Activated naive CD8-positive, alpha-beta T cell treated with anti-CD3 and anti-CD28 coated beads, Interleukin-2, amount 10 ng/mL, durations not matched to agents 7 days and 5 days (primary cell): ENCODE data around the gene NPR2. TPM values are rescaled to one million over a fixed set of nuclear protein-coding genes. Genes with fewer than 3 reads are reported as not detected.

Source experiments
- ATAC-seq: fragments of 150-1000 bp; cut with Tn5 transposase; one replicate; pipeline ENCODE4 v1.10.0; 2021; ENCODE audit warnings: low read depth, moderate library complexity
- POLR2A ChIA-PET: fragments of 350-600 bp; sonication (Branson Sonifier 250); formaldehyde crosslinking; loops from one replicate; lab custom pipeline; 2021; ENCODE audit warnings: antibody characterized with exemption; lab: Charles Lee
- DNase-seq: peaks from one replicate; pipeline ENCODE4 v3.0.0; 2021
- H3K27ac Mint-ChIP-seq: one replicate; pipeline ENCODE4 v1.8.0; 2022; ENCODE audit warnings: mild to moderate bottlenecking, mixed read lengths
- H3K27me3 Mint-ChIP-seq: one replicate; pipeline ENCODE4 v1.8.0; 2022; ENCODE audit warnings: mild to moderate bottlenecking, moderate library complexity, mixed read lengths
- H3K36me3 Mint-ChIP-seq: one replicate; pipeline ENCODE4 v1.8.0; 2021; ENCODE audit warnings: mild to moderate bottlenecking, mixed read lengths
- H3K4me1 Mint-ChIP-seq: one replicate; pipeline ENCODE4 v1.8.0; 2021; ENCODE audit warnings: mixed read lengths
- H3K4me3 Mint-ChIP-seq: one replicate; pipeline ENCODE4 v1.8.0; 2022; ENCODE audit warnings: mild to moderate bottlenecking, moderate library complexity, mixed read lengths
- H3K9me3 Mint-ChIP-seq: one replicate; pipeline ENCODE4 v1.8.0; 2021; ENCODE audit warnings: mixed read lengths
- total RNA-seq, 2 experiments: library from RNA; stranded (reverse); gene quantifications; one replicate each; pipeline ENCODE4 v1.2.3, GENCODE V29; 2021

Gene NPR2
- total RNA-seq, 2 experiments from 2014 or later, result 13.5 to 13.7 TPM

GRCh38 chr9:35814106-35814840 lies 22.9 kb downstream of the NPR2 start:
- H3K4me3 Mint-ChIP-seq, result peak overlapping the region; percentile 77
- H3K9me3 Mint-ChIP-seq, result no peaks in the 10 kb centered on the region
- ATAC-seq (peak; percentile 9), DNase-seq (no peak)
- POLR2A ChIA-PET, result interaction anchor here (0.5 to 2.0 kb wide), 13 partner anchors 9 to 762 kb away, joined by 3 to 9 read pairs (median 4); partner anchors contain the start of genes CREB3, FAM221B, SIT1 and TLN1
- peaks cover 6% of the 10 kb centered on the region for H3K36me3 Mint-ChIP-seq
- peaks cover 6% of the 10 kb centered on the region for H3K27me3 Mint-ChIP-seq
- H3K27ac Mint-ChIP-seq, result peak overlapping the region; percentile 94
- H3K4me1 Mint-ChIP-seq, result peaks cover 30% of the 10 kb centered on the region

- POLR2A ChIA-PET, result interaction anchor here (0.5 to 2.0 kb wide), 12 partner anchors 10 to 763 kb away, joined by 3 to 9 read pairs (median 4); partner anchors contain the start of genes CREB3, FAM221B, SIT1 and TLN1
- Mint-ChIP-seq H3K27ac (peak within 1 kb of the TSS; percentile 94), H3K9me3 (no peaks in the 10 kb centered on the region), H3K4me1 (peaks cover 32% of the 10 kb centered on the region), H3K4me3 (peak within 1 kb of the TSS; percentile 77), H3K36me3 (peaks cover 3% of the 10 kb centered on the region), H3K27me3 (peaks cover 6% of the 10 kb centered on the region)
- ATAC-seq, result peak; percentile 80
- peak; percentile 96 for DNase-seq
Measured at GRCh38 chr9:35814841-35815543, 23.6 kb downstream of the NPR2 start, which contains the start of gene HINT2. HINT2 (minus strand) TSS chr9:35815042; CDS start chr9:35814979, 63 bp downstream.

GRCh38 chr9:35816708-35817107 lies 25.3 kb downstream of the NPR2 start:
- DNase-seq (no peak), ATAC-seq (no peak)
- H3K36me3 Mint-ChIP-seq, result peaks cover 3% of the 10 kb centered on the region
- H3K9me3 Mint-ChIP-seq, result no peaks in the 10 kb centered on the region
- no peak overlapping the region for H3K4me3 Mint-ChIP-seq
- POLR2A ChIA-PET, result no interaction called here
- H3K27ac Mint-ChIP-seq, result no peak overlapping the region
- peaks cover 6% of the 10 kb centered on the region for H3K27me3 Mint-ChIP-seq
- H3K4me1 Mint-ChIP-seq, result peaks cover 23% of the 10 kb centered on the region

GRCh38 chr9:35818341-35818740 lies 26.9 kb downstream of the NPR2 start:
- ATAC-seq, result no peak
- no peak for DNase-seq
- H3K4me3 Mint-ChIP-seq, result no peak overlapping the region
- peaks cover 6% of the 10 kb centered on the region for H3K27me3 Mint-ChIP-seq
- H3K4me1 Mint-ChIP-seq, result peaks cover 10% of the 10 kb centered on the region
- H3K36me3 Mint-ChIP-seq, result no peaks in the 10 kb centered on the region
- H3K9me3 Mint-ChIP-seq, result no peaks in the 10 kb centered on the region
- H3K27ac Mint-ChIP-seq, result no peak overlapping the region
- POLR2A ChIA-PET, result no interaction called here

- H3K4me1 Mint-ChIP-seq, result peaks cover 4% of the 10 kb centered on the region
- no peak overlapping the region for H3K27ac Mint-ChIP-seq
- no peaks in the 10 kb centered on the region for H3K9me3 Mint-ChIP-seq
- no peaks in the 10 kb centered on the region for H3K36me3 Mint-ChIP-seq
- H3K27me3 Mint-ChIP-seq, result peaks cover 6% of the 10 kb centered on the region
- H3K4me3 Mint-ChIP-seq, result no peak overlapping the region
- no peak for ATAC-seq
- POLR2A ChIA-PET, result no interaction called here
- DNase-seq, result no peak
Measured at GRCh38 chr9:35820076-35820475, 28.7 kb downstream of the NPR2 start.

GRCh38 chr9:35822926-35823325 lies 31.5 kb downstream of the NPR2 start:
- peaks cover 7% of the 10 kb centered on the region for H3K4me1 Mint-ChIP-seq
- H3K27me3 Mint-ChIP-seq, result peaks cover 3% of the 10 kb centered on the region
- no peak overlapping the region for H3K4me3 Mint-ChIP-seq
- POLR2A ChIA-PET, result interaction anchor here (1.6 kb wide), 1 partner anchor 11 kb away, joined by 4 read pairs; the partner anchor contains the start of gene SPAG8
- no peak overlapping the region for H3K27ac Mint-ChIP-seq
- ATAC-seq (no peak), DNase-seq (no peak)
- H3K9me3 Mint-ChIP-seq, result no peaks in the 10 kb centered on the region
- no peaks in the 10 kb centered on the region for H3K36me3 Mint-ChIP-seq

GRCh38 chr9:35826071-35826701 lies 34.8 kb downstream of the NPR2 start:
- Mint-ChIP-seq H3K27ac (peak overlapping the region; percentile 49), H3K9me3 (no peaks in the 10 kb centered on the region), H3K4me3 (peak overlapping the region; percentile 45), H3K36me3 (no peaks in the 10 kb centered on the region), H3K27me3 (peaks cover 5% of the 10 kb centered on the region), H3K4me1 (peaks cover 18% of the 10 kb centered on the region)
- DNase-seq, result no peak
- POLR2A ChIA-PET, result interaction anchor here (0.7 to 1.6 kb wide), 4 partner anchors 12 to 56 kb away, joined by 3 to 8 read pairs (median 4); partner anchors contain the start of genes HINT2 and SPAG8
- peak; percentile 40 for ATAC-seq

GRCh38 chr9:35827486-35827885 lies 36.1 kb downstream of the NPR2 start:
- peaks cover 5% of the 10 kb centered on the region for H3K27me3 Mint-ChIP-seq
- no peak overlapping the region for H3K27ac Mint-ChIP-seq
- POLR2A ChIA-PET, result interaction anchor here (0.6 kb wide), 2 partner anchors 15 to 706 kb away, joined by 3 to 4 read pairs; partner anchors contain the start of gene SPAG8
- DNase-seq, result no peak
- no peaks in the 10 kb centered on the region for H3K36me3 Mint-ChIP-seq
- H3K4me3 Mint-ChIP-seq, result peak overlapping the region; percentile 13
- peaks cover 18% of the 10 kb centered on the region for H3K4me1 Mint-ChIP-seq
- ATAC-seq, result no peak
- no peaks in the 10 kb centered on the region for H3K9me3 Mint-ChIP-seq

GRCh38 chr9:35828716-35829083 lies 37.3 kb downstream of the NPR2 start, which contains the start of gene FAM221B:
FAM221B (minus strand) TSS chr9:35828732; CDS start chr9:35826161, 2,571 bp downstream.
- Mint-ChIP-seq H3K4me3 (peak within 1 kb of the TSS; percentile 96), H3K9me3 (no peaks in the 10 kb centered on the region), H3K27ac (peak within 1 kb of the TSS; percentile 87), H3K4me1 (peaks cover 22% of the 10 kb centered on the region), H3K36me3 (no peaks in the 10 kb centered on the region), H3K27me3 (peaks cover 5% of the 10 kb centered on the region)
- DNase-seq, result no peak
- POLR2A ChIA-PET, result interaction anchor here (0.6 to 1.5 kb wide), 5 partner anchors 15 to 225 kb away, joined by 3 to 8 read pairs (median 5); partner anchors contain the start of genes HINT2 and SPAG8
- no peak for ATAC-seq

- no peaks in the 10 kb centered on the region for H3K9me3 Mint-ChIP-seq
- POLR2A ChIA-PET, result interaction anchor here (0.6 to 1.5 kb wide), 6 partner anchors 15 to 225 kb away, joined by 3 to 8 read pairs (median 4); partner anchors contain the start of genes HINT2 and SPAG8
- H3K4me3 Mint-ChIP-seq, result peak within 1 kb of the TSS; percentile 96
- DNase-seq, result peak; percentile 95
- peak within 1 kb of the TSS; percentile 87 for H3K27ac Mint-ChIP-seq
- H3K4me1 Mint-ChIP-seq, result peaks cover 23% of the 10 kb centered on the region
- H3K36me3 Mint-ChIP-seq, result no peaks in the 10 kb centered on the region
- ATAC-seq, result peak; percentile 90
- H3K27me3 Mint-ChIP-seq, result peaks cover 5% of the 10 kb centered on the region
Measured at GRCh38 chr9:35829084-35829763, 37.8 kb downstream of the NPR2 start, which contains the start of gene TMEM8B. TMEM8B (plus strand) TSS chr9:35829228; CDS start chr9:35829448, 220 bp downstream.

- ATAC-seq (no peak), DNase-seq (no peak)
- POLR2A ChIA-PET, result interaction anchor here (0.7 kb wide), 1 partner anchor 64 kb away, joined by 3 read pairs; no protein-coding TSS in a partner anchor
- Mint-ChIP-seq H3K36me3 (no peaks in the 10 kb centered on the region), H3K4me3 (peak overlapping the region; percentile 91), H3K4me1 (peaks cover 26% of the 10 kb centered on the region), H3K9me3 (no peaks in the 10 kb centered on the region), H3K27ac (peak overlapping the region; percentile 82), H3K27me3 (peaks cover 5% of the 10 kb centered on the region)
Measured at GRCh38 chr9:35829764-35830096, 38.3 kb downstream of the NPR2 start.

- ATAC-seq, result no peak
- no peak for DNase-seq
- POLR2A ChIA-PET, result no interaction called here
- Mint-ChIP-seq H3K9me3 (no peaks in the 10 kb centered on the region), H3K4me1 (peaks cover 24% of the 10 kb centered on the region), H3K4me3 (no peak overlapping the region), H3K27me3 (peaks cover 5% of the 10 kb centered on the region), H3K27ac (no peak overlapping the region), H3K36me3 (no peaks in the 10 kb centered on the region)
Measured at GRCh38 chr9:35831040-35831439, 39.6 kb downstream of the NPR2 start.
